Measurements from ENCODE around the gene SORBS2. TPM values are rescaled to one million over a fixed set of nuclear protein-coding genes. Genes with fewer than 3 reads are reported as not detected.

The SORBS2 gene
- total and polyA plus RNA-seq, 2 of the 8 experiments (the other 6 are each of a cell fraction or from before 2014, with no cell fraction given): 73.0 to 87.1 TPM

- Histone ChIP-seq H3K27ac (ENCODE audit: low read depth, low read length) (no peak overlapping the region), H3K9ac (replicated peaks in 1 of 4; ENCODE audit: extremely low read depth in 1 of 4, low read depth in 3 of 4, low read length in 3 of 4) (no peak overlapping the region), H2BK120ac (replicated peaks; ENCODE audit: low read depth, low read length) (no peak overlapping the region), H4K91ac (replicated peaks; ENCODE audit: insufficient read length, low read length) (no peak overlapping the region), H3K56ac (replicated peaks; ENCODE audit: insufficient read length, low read depth, low read length) (no peak overlapping the region), H4K5ac (ENCODE audit: insufficient read length, low read depth, low read length) (no peak overlapping the region), H2AFZ (ENCODE audit: low read length) (no peak overlapping the region), H3K79me2 (ENCODE audit: control insufficient read depth in 1 of 2, insufficient read depth in 2 of 2, low read length in 2 of 2) (no peaks in the 10 kb centered on the region), H3K4ac (replicated peaks; ENCODE audit: insufficient read length, low read depth, low read length) (no peak overlapping the region), H3K27me3 (replicated peaks in 1 of 4; ENCODE audit: control insufficient read depth in 3 of 4, extremely low read depth in 1 of 4, insufficient read depth in 3 of 4, low read length in 3 of 4) (no peaks in the 10 kb centered on the region; a peak in 1 of 7 replicates), H3K4me3 (ENCODE audit: extremely low read depth in 1 of 4, insufficient read depth in 2 of 4, low read depth in 3 of 4, low read length in 4 of 4) (no peak overlapping the region), H2BK12ac (ENCODE audit: low read depth, low read length) (no peak overlapping the region), H3K4me1 (replicated peaks in 1 of 4; ENCODE audit: control insufficient read depth in 3 of 4, insufficient read depth in 4 of 4, low read length in 3 of 4) (no peaks in the 10 kb centered on the region; a peak in 1 of 7 replicates), H3K23ac (ENCODE audit: insufficient read length) (no peak overlapping the region), H4K8ac (ENCODE audit: extremely low read depth, insufficient read depth, low read length) (no peak overlapping the region), H4K20me1 (replicated peaks in 1 of 2; ENCODE audit: control insufficient read depth in 1 of 2, insufficient read depth in 2 of 2, low read length in 2 of 2) (no peaks in the 10 kb centered on the region), H3K14ac (ENCODE audit: insufficient read length) (no peak overlapping the region), H3K4me2 (ENCODE audit: insufficient read depth in 1 of 2, low read depth in 2 of 2, low read length in 2 of 2) (no peak overlapping the region), H2AK5ac (ENCODE audit: low read depth, low read length) (no peak overlapping the region), H2BK15ac (ENCODE audit: low read length) (no peak overlapping the region), H3K79me1 (ENCODE audit: low read depth, low read length) (no peaks in the 10 kb centered on the region), H3K9me3 (ENCODE audit: insufficient read depth in 2 of 2, low read depth in 1 of 2, low read length in 1 of 2) (no peaks in the 10 kb centered on the region), H3K23me2 (ENCODE audit: low read depth, low read length) (no peaks in the 10 kb centered on the region), H3K18ac (ENCODE audit: extremely low read depth, low read length) (no peak overlapping the region), H3K36me3 (ENCODE audit: control insufficient read depth in 2 of 4, insufficient read depth in 4 of 4, low read length in 3 of 4) (no peaks in the 10 kb centered on the region; a peak in 1 of 8 replicates), H2BK5ac (ENCODE audit: low read depth, low read length) (no peak overlapping the region), H2BK20ac (ENCODE audit: low read length) (no peak overlapping the region)
- FAIRE-seq (no peak), DNase-seq (ENCODE audit: low read depth in 1 of 2, low spot score in 2 of 2) (no peak)
- ChIA-PET CTCF (ENCODE audit: partially characterized antibody) (interaction anchor here (0.6 kb wide), 1 partner anchor 229 kb away, joined by 3 read pairs; no protein-coding TSS in a partner anchor), POLR2A (ENCODE audit: partially characterized antibody) (no interaction called here)
- WGBS, 2 experiments (ENCODE audit: extremely low coverage in 1 of 2, insufficient coverage in 1 of 2, insufficient read length in 1 of 2, insufficient replicate concordance in 2 of 2, low coverage in 1 of 2, low lambda C conversion rate in 2 of 2, missing lambda C conversion rate in 1 of 2): 87% methylated on average over 10 of the region's 11 CpGs; no CpG with 5 or more reads in 1 of the 2 experiments
- no peak for TF ChIP-seq YY1 (IDR thresholded peaks at IDR 0.05; ENCODE audit: low read depth, low read length)
- TF ChIP-seq MAFK (IDR thresholded peaks at IDR 0.05; ENCODE audit: low read depth, low read length): no peak
- no peak for TF ChIP-seq SP4 (IDR thresholded peaks at IDR 0.05; ENCODE audit: low read length)
- no peak for TF ChIP-seq JUN (IDR thresholded peaks at IDR 0.05; ENCODE audit: low read depth, low read length)
- TF ChIP-seq ZNF274 (IDR thresholded peaks at IDR 0.05; ENCODE audit: borderline replicate concordance, extremely low read depth, low read length): no peak
- TF ChIP-seq GABPA (IDR thresholded peaks at IDR 0.05; ENCODE audit: borderline replicate concordance, insufficient read depth, low read length): no peak
- TF ChIP-seq SAP30 (IDR thresholded peaks at IDR 0.05; ENCODE audit: insufficient read depth, insufficient replicate concordance, low read length): no peak
- TF ChIP-seq SRF (IDR thresholded peaks at IDR 0.05; ENCODE audit: low read depth, low read length): no peak
- no peak for TF ChIP-seq BRCA1 (IDR thresholded peaks at IDR 0.05; ENCODE audit: low read depth, low read length)
- no peak for TF ChIP-seq BCL11A (IDR thresholded peaks at IDR 0.05; ENCODE audit: low read depth in 2 of 2, low read length in 2 of 2)
- TF ChIP-seq CBX8 (IDR thresholded peaks at IDR 0.05; ENCODE audit: borderline replicate concordance, low read depth, low read length): no peak
- TF ChIP-seq RFX5 (IDR thresholded peaks at IDR 0.05; ENCODE audit: borderline replicate concordance, low read depth, low read length): no peak
- TF ChIP-seq RAD21 (IDR thresholded peaks at IDR 0.05 in 1 of 2, conservative IDR thresholded peaks at IDR 0.05 in 1 of 2; ENCODE audit: low read depth in 2 of 2, low read length in 2 of 2): no peak
Observed at GRCh38 chr4:185792384-185793115, 19.4 kb downstream of the SORBS2 start.
